NCI-H1436 (cell line): ENCODE results near the gene DPM1.

ENCODE experiments used
- DNase-seq: peaks from one replicate; lab custom pipeline; 2025; lab: John Stamatoyannopoulos, UW

DPM1 gene

GRCh38 chr20:50957798-50958614 lies at the start of gene DPM1:
Gene DPM1, minus strand, starts transcription at chr20:50958532. Its CDS starts 9 bp downstream, at chr20:50958523.
- DNase-seq = peak; percentile 91

GRCh38 chr20:51005214-51005613 lies 46.9 kb upstream of the DPM1 start:
- no peak for DNase-seq

GRCh38 chr20:51004781-51005180 lies 46.4 kb upstream of the DPM1 start:
- DNase-seq = no peak

GRCh38 chr20:51004305-51004727 lies 46.0 kb upstream of the DPM1 start:
- DNase-seq = no peak

- DNase-seq = no peak
Measured at GRCh38 chr20:51003753-51004152, 45.4 kb upstream of the DPM1 start.

GRCh38 chr20:51002633-51003032 lies 44.3 kb upstream of the DPM1 start:
- no peak for DNase-seq

GRCh38 chr20:51001430-51002265 lies 43.3 kb upstream of the DPM1 start:
- DNase-seq = no peak

- DNase-seq = no peak
Measured at GRCh38 chr20:50999355-50999754, 41.0 kb upstream of the DPM1 start.

GRCh38 chr20:50996901-50997865 lies 38.9 kb upstream of the DPM1 start:
- DNase-seq = no peak

GRCh38 chr20:50995506-50995905 lies 37.2 kb upstream of the DPM1 start:
- no peak for DNase-seq

GRCh38 chr20:50993876-50994275 lies 35.5 kb upstream of the DPM1 start:
- no peak for DNase-seq

- DNase-seq = no peak
Measured at GRCh38 chr20:50992733-50993457, 34.6 kb upstream of the DPM1 start.

- no peak for DNase-seq
Measured at GRCh38 chr20:50992336-50992732, 34.0 kb upstream of the DPM1 start.

GRCh38 chr20:50991076-50991475 lies 32.7 kb upstream of the DPM1 start:
- no peak for DNase-seq

- DNase-seq = peak; percentile 76
Measured at GRCh38 chr20:50987493-50988210, 29.3 kb upstream of the DPM1 start.

- no peak for DNase-seq
Measured at GRCh38 chr20:50983321-50983720, 25.0 kb upstream of the DPM1 start.

- peak; percentile 40 for DNase-seq
Measured at GRCh38 chr20:50982363-50982762, 24.0 kb upstream of the DPM1 start.

- no peak for DNase-seq
Measured at GRCh38 chr20:50981714-50982048, 23.3 kb upstream of the DPM1 start.

GRCh38 chr20:50980851-50981713 lies 22.8 kb upstream of the DPM1 start:
- DNase-seq = peak; percentile 72
